Astrocyte (in vitro differentiated cells and primary cell): Measurements from ENCODE around the gene SLC38A6. TPM values are rescaled to one million over a fixed set of nuclear protein-coding genes. Genes with fewer than 3 reads are reported as not detected.

Experiments used
- DNase-seq: peaks from one replicate; pipeline ENCODE4 v3.0.0-alpha.2; 2010; ENCODE audit warnings: low read depth
- FAIRE-seq: peaks from 2 replicates; lab custom pipeline; 2011; peaks lifted over from hg19 to GRCh38; lab: Jason Lieb, UNC
- H2AFZ ChIP-seq: 2 replicates; pipeline ENCODE4 v1.6.0; 2012; ENCODE audit warnings: low read depth, low read length, inconsistent platforms
- H3K27ac ChIP-seq: 2 replicates; pipeline ENCODE4 v1.5.1; 2011; ENCODE audit warnings: low read depth, low read length, inconsistent platforms
- H3K27me3 ChIP-seq: 2 replicates; pipeline ENCODE4 v1.6.0; 2011; ENCODE audit warnings: low read length, inconsistent platforms; ENCODE audit not compliant: insufficient read depth
- H3K36me3 ChIP-seq: 2 replicates; pipeline ENCODE4 v1.5.1; 2011; ENCODE audit warnings: low read length, inconsistent platforms; ENCODE audit not compliant: insufficient read depth
- H3K4me1 ChIP-seq: 2 replicates; pipeline ENCODE4 v1.5.1; 2011; ENCODE audit warnings: low read length, inconsistent platforms; ENCODE audit not compliant: insufficient read depth
- H3K4me2 ChIP-seq: 2 replicates; pipeline ENCODE4 v1.6.0; 2012; ENCODE audit warnings: low read length, inconsistent platforms
- H3K4me3 ChIP-seq: 2 replicates; pipeline ENCODE4 v1.5.1; 2011; ENCODE audit warnings: low read depth, mild to moderate bottlenecking, low read length, inconsistent platforms; ENCODE audit not compliant: insufficient read depth
- H3K79me2 ChIP-seq: 2 replicates; pipeline ENCODE4 v1.6.0; 2012; ENCODE audit warnings: mild to moderate bottlenecking, low read length, inconsistent platforms; ENCODE audit not compliant: insufficient read depth
- H3K9ac ChIP-seq: 2 replicates; pipeline ENCODE4 v1.6.0; 2012; ENCODE audit warnings: mild to moderate bottlenecking, low read length, inconsistent platforms
- H3K9me3 ChIP-seq: 2 replicates; pipeline ENCODE4 v1.5.1; 2012; ENCODE audit warnings: low read depth, mild to moderate bottlenecking, low read length, inconsistent platforms; ENCODE audit not compliant: insufficient read depth
- H4K20me1 ChIP-seq: 2 replicates; pipeline ENCODE4 v1.6.0; 2012; ENCODE audit warnings: low read length, inconsistent platforms; ENCODE audit not compliant: insufficient read depth
- H3K27ac Mint-ChIP-seq: one replicate; pipeline ENCODE4 v1.8.0; 2021; ENCODE audit warnings: mild to moderate bottlenecking, mixed read lengths; ENCODE audit not compliant: unreplicated experiment
- H3K27me3 Mint-ChIP-seq: one replicate; pipeline ENCODE4 v1.8.0; 2021; ENCODE audit warnings: low read depth, mixed read lengths; ENCODE audit not compliant: unreplicated experiment
- H3K36me3 Mint-ChIP-seq: one replicate; pipeline ENCODE4 v1.8.0; 2021; ENCODE audit warnings: low read depth, mixed read lengths; ENCODE audit not compliant: unreplicated experiment
- H3K4me1 Mint-ChIP-seq: one replicate; pipeline ENCODE4 v1.8.0; 2021; ENCODE audit warnings: low read depth, mixed read lengths; ENCODE audit not compliant: unreplicated experiment
- H3K4me3 Mint-ChIP-seq: one replicate; pipeline ENCODE4 v1.8.0; 2021; ENCODE audit warnings: mild to moderate bottlenecking, moderate library complexity, mixed read lengths; ENCODE audit not compliant: unreplicated experiment
- H3K9me3 Mint-ChIP-seq: one replicate; pipeline ENCODE4 v1.8.0; 2021; ENCODE audit warnings: mild to moderate bottlenecking, mixed read lengths; ENCODE audit not compliant: unreplicated experiment
- CTCF ChIP-seq: IDR thresholded peaks from 2 replicates; pipeline ENCODE4 v1.5.1; 2011; ENCODE audit warnings: low read depth, mild to moderate bottlenecking, inconsistent platforms, low read length, moderate library complexity; ENCODE audit not compliant: insufficient read depth
- EZH2 ChIP-seq: IDR thresholded peaks from 2 replicates; pipeline ENCODE4 v1.6.1; 2012; ENCODE audit warnings: mild to moderate bottlenecking, low read length, inconsistent platforms; ENCODE audit not compliant: insufficient read depth
- total RNA-seq: library from RNA; stranded (reverse); gene quantifications from 2 replicates; pipeline ENCODE4 v1.2.1, GENCODE V29; 2021

The SLC38A6 gene
- total RNA-seq, 1 donor from 2014 or later = 14.9 TPM

GRCh38 chr14:60968099-60968498 is 12.9 kb upstream of the SLC38A6 start:
- no peaks in the 10 kb centered on the region for H3K27me3 Mint-ChIP-seq
- Histone ChIP-seq H3K4me3 (no peak overlapping the region), H3K4me2 (no peak overlapping the region), H3K4me1 (no peaks in the 10 kb centered on the region), H3K36me3 (no peaks in the 10 kb centered on the region), H3K79me2 (no peaks in the 10 kb centered on the region), H3K27me3 (no peaks in the 10 kb centered on the region), H4K20me1 (no peaks in the 10 kb centered on the region), H2AFZ (no peak overlapping the region), H3K9me3 (no peaks in the 10 kb centered on the region), H3K9ac (no peak overlapping the region), H3K27ac (no peak overlapping the region)
- H3K9me3 Mint-ChIP-seq = no peaks in the 10 kb centered on the region
- H3K4me3 Mint-ChIP-seq = no peak overlapping the region
- FAIRE-seq (no peak), DNase-seq (no peak)
- no peak overlapping the region for H3K27ac Mint-ChIP-seq
- H3K4me1 Mint-ChIP-seq = peaks cover 22% of the 10 kb centered on the region
- no peaks in the 10 kb centered on the region for H3K36me3 Mint-ChIP-seq
- TF ChIP-seq CTCF (no peak), EZH2 (no peak)

- no peak overlapping the region for H3K4me3 ChIP-seq
- no peaks in the 10 kb centered on the region for H3K27me3 ChIP-seq
- DNase-seq (no peak), FAIRE-seq (no peak)
- no peaks in the 10 kb centered on the region for H4K20me1 ChIP-seq
- no peak overlapping the region for H3K27ac ChIP-seq
- H3K36me3 ChIP-seq = no peaks in the 10 kb centered on the region
- H3K4me1 ChIP-seq = no peaks in the 10 kb centered on the region
- Mint-ChIP-seq H3K4me3 (no peak overlapping the region), H3K4me1 (peaks cover 17% of the 10 kb centered on the region), H3K36me3 (no peaks in the 10 kb centered on the region), H3K27ac (no peak overlapping the region), H3K9me3 (no peaks in the 10 kb centered on the region), H3K27me3 (no peaks in the 10 kb centered on the region)
- H3K9me3 ChIP-seq = no peaks in the 10 kb centered on the region
- no peak for TF ChIP-seq EZH2
- TF ChIP-seq CTCF = no peak
- no peak overlapping the region for H3K9ac ChIP-seq
- H3K79me2 ChIP-seq = no peaks in the 10 kb centered on the region
- H3K4me2 ChIP-seq = no peak overlapping the region
- H2AFZ ChIP-seq = no peak overlapping the region
Observed at GRCh38 chr14:60968671-60969070, 12.4 kb upstream of the SLC38A6 start.

- Histone ChIP-seq H3K4me1 (no peaks in the 10 kb centered on the region), H4K20me1 (no peaks in the 10 kb centered on the region), H3K27ac (no peak overlapping the region), H3K79me2 (no peaks in the 10 kb centered on the region), H3K4me3 (no peak overlapping the region), H3K4me2 (no peak overlapping the region), H3K9ac (no peak overlapping the region), H3K27me3 (no peaks in the 10 kb centered on the region), H3K9me3 (no peaks in the 10 kb centered on the region), H3K36me3 (peaks cover 3% of the 10 kb centered on the region), H2AFZ (no peak overlapping the region)
- Mint-ChIP-seq H3K36me3 (no peaks in the 10 kb centered on the region), H3K27me3 (no peaks in the 10 kb centered on the region), H3K27ac (no peak overlapping the region), H3K4me3 (no peak overlapping the region), H3K4me1 (peaks cover 7% of the 10 kb centered on the region), H3K9me3 (no peaks in the 10 kb centered on the region)
- TF ChIP-seq CTCF (no peak), EZH2 (no peak)
- no peak for DNase-seq
- no peak for FAIRE-seq
Observed at GRCh38 chr14:60970146-60970545, 10.9 kb upstream of the SLC38A6 start.
